Right lobe of liver (tissue), 4 donors: ENCODE measurements around the gene RPS27A.

Experiments used
- POLR2A ChIP-seq: fragments of 450-650 bp; IDR thresholded peaks from one replicate; pipeline ENCODE4 v1.6.1; 2017; ENCODE audit warnings: antibody characterized with exemption, mild to moderate bottlenecking
- TF ChIP-seq, protein P1 (sequence below), 4 donors: fragments of 200-600 bp in 3 of 4; fragments of 450-650 bp in 1 of 4; IDR thresholded peaks; one replicate each; pipeline versions ENCODE4 v1.5.1 to v1.8.0; 2016 to 2022; ENCODE audit warnings: antibody characterized with exemption in 4 of 4, mild to moderate bottlenecking in 2 of 4
- donor health status: DM: no; HTN: no; CAD: no.
- donor health status: DM: no; HTN: no; CAD: no.
- donor health status: DM: no; HTN: yes; CAD: no.

DNA sequence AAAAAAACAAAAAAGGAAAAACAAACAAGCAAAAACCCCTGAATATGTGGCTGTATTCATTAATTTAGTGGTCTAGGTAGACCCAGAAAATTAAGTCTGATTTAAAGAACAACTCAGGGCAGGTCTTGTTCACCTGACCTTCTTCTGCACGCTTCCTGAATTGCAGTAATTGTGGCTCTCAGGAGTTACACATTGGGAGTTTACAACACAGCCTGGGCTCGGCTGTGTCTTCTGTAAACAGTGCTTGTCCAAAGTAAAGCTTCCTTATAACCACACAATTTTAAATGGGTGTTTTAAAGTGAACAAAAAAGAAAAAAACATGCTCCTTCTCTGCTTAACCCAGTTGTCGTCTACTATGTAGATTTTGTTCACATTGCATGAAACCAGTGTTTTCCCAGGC is 44.8 kb downstream of the RPS27A start:
- TF ChIP-seq, protein P1, sequence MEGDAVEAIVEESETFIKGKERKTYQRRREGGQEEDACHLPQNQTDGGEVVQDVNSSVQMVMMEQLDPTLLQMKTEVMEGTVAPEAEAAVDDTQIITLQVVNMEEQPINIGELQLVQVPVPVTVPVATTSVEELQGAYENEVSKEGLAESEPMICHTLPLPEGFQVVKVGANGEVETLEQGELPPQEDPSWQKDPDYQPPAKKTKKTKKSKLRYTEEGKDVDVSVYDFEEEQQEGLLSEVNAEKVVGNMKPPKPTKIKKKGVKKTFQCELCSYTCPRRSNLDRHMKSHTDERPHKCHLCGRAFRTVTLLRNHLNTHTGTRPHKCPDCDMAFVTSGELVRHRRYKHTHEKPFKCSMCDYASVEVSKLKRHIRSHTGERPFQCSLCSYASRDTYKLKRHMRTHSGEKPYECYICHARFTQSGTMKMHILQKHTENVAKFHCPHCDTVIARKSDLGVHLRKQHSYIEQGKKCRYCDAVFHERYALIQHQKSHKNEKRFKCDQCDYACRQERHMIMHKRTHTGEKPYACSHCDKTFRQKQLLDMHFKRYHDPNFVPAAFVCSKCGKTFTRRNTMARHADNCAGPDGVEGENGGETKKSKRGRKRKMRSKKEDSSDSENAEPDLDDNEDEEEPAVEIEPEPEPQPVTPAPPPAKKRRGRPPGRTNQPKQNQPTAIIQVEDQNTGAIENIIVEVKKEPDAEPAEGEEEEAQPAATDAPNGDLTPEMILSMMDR (IDR thresholded peaks at IDR 0.05), result no peak
- no peak for TF ChIP-seq POLR2A
